ENCODE measurements around the gene MORF4L2. TPM values are rescaled to one million over a fixed set of nuclear protein-coding genes. Genes with fewer than 3 reads are reported as not detected.

Gene MORF4L2
- total and polyA plus RNA-seq, 9 of the 15 experiments (the other 6 are each of a cell fraction or from before 2014, with no cell fraction given): 324 to 781 (median 420) TPM

GRCh38 chrX:103722505-103722904, 36.0 kb upstream of the MORF4L2 start:
- no peaks in the 10 kb centered on the region for H3K9me1 ChIP-seq (ENCODE audit: control insufficient read depth, insufficient read depth, low read length)
- H3K79me2 ChIP-seq (ENCODE audit: control insufficient read depth, insufficient read depth, low read length): no peaks in the 10 kb centered on the region
- H2AFZ ChIP-seq (ENCODE audit: low read depth, low read length): no peak overlapping the region
- TF ChIP-seq NCOR1 (IDR thresholded peaks at IDR 0.05) (no peak), POLR2A (conservative IDR thresholded peaks at IDR 0.05) (no peak), HLTF (IDR thresholded peaks at IDR 0.05) (no peak), MEIS2 (IDR thresholded peaks at IDR 0.05; ENCODE audit: partially characterized antibody) (no peak), DLX4 (CRISPR knock-in tag; IDR thresholded peaks at IDR 0.05) (no peak), WHSC1 (IDR thresholded peaks at IDR 0.05; ENCODE audit: low read length) (no peak), FOS (IDR thresholded peaks at IDR 0.05; ENCODE audit: extremely low read depth, insufficient read length) (no peak), ZNF239 (CRISPR knock-in tag; IDR thresholded peaks at IDR 0.05) (no peak), KAT8 (IDR thresholded peaks at IDR 0.05; ENCODE audit: low read depth) (no peak), ZNF644 (tag; IDR thresholded peaks at IDR 0.05; ENCODE audit: low read depth) (no peak), PPARD (CRISPR knock-in tag; IDR thresholded peaks at IDR 0.05) (no peak), ZC3H8 (IDR thresholded peaks at IDR 0.05) (no peak), EZH2 (IDR thresholded peaks at IDR 0.05; ENCODE audit: borderline replicate concordance, low read depth, low read length) (no peak)
- POLR2A ChIA-PET: interaction anchor here (0.8 kb wide), 1 partner anchor 16 kb away, joined by 3 read pairs; no protein-coding TSS in a partner anchor
- peaks cover 2 to 58% of the 10 kb centered on the region in 2 experiments; a peak in 3 of 5 replicates for H3K27me3 ChIP-seq (ENCODE audit: control insufficient read depth in 2 of 2, insufficient read depth in 2 of 2, low read length in 2 of 2)
- no peaks in the 10 kb centered on the region for H3K36me3 ChIP-seq (ENCODE audit: control insufficient read depth, insufficient read depth, low read length)
- no peak overlapping the region for H3K4me3 ChIP-seq
- ATAC-seq (no peak), FAIRE-seq (no peak), DNase-seq (ENCODE audit: extremely low read depth in 1 of 4, low spot score in 3 of 4) (no peak)
- no peaks in the 10 kb centered on the region for H3K9me3 ChIP-seq (replicated peaks; ENCODE audit: control insufficient read depth, insufficient read depth, low read depth, low read length)
- 0% methylated on average over 3 of the region's 3 CpGs for WGBS (ENCODE audit: insufficient coverage, low coverage, missing lambda C conversion rate)
- H3K4me1 ChIP-seq (replicated peaks in 1 of 2; ENCODE audit: control insufficient read depth in 2 of 2, insufficient read depth in 2 of 2, low read length in 2 of 2): no peaks in the 10 kb centered on the region
- no peak overlapping the region for H3K4me2 ChIP-seq (ENCODE audit: insufficient read depth, low read length)
- no peak overlapping the region for H3K9ac ChIP-seq (ENCODE audit: insufficient read depth in 1 of 2, low read depth in 2 of 2, low read length in 2 of 2)
- intact Hi-C loops (cut with micrococcal nuclease): no loop called here
- CTCF ChIA-PET (ENCODE audit: low intra/inter-chr PET ratio): no interaction called here
- BruUV-seq (replicated peaks): no TSS peak
- no peaks in the 10 kb centered on the region for H4K20me1 ChIP-seq (replicated peaks; ENCODE audit: control insufficient read depth, insufficient read depth, low read length)
- no peak overlapping the region for H3K27ac ChIP-seq (ENCODE audit: extremely low read depth, low read depth, low read length)
- in situ Hi-C loops (cut with MboI): no loop called here

Data from K562 (cell line).